Astrocyte of the spinal cord (primary cell): Measurements from ENCODE around the gene KIDINS220.
A peak's percentile ranks its signal among the peaks of the same experiment; 100 is the strongest.

Source experiments
- DNase-seq: peaks from one replicate; pipeline ENCODE4 v3.0.0; 2011; ENCODE audit warnings: low read depth, low spot score
- H3K4me3 ChIP-seq: 2 replicates; pipeline ENCODE4 v1.5.1; 2011; ENCODE audit warnings: low read depth, mild to moderate bottlenecking, low read length, moderate library complexity
- in situ Hi-C: cut with HindIII; loops from 2 replicates; pipeline ENCODE4 v1.10.0; 2017; ENCODE audit warnings: low sequenced_read_pairs
- TF ChIP-seq, protein P1 (sequence below): IDR thresholded peaks from 2 replicates; pipeline ENCODE4 v1.5.1; 2012; ENCODE audit warnings: low read depth, mild to moderate bottlenecking, low read length, inconsistent platforms

The KIDINS220 gene

DNA sequence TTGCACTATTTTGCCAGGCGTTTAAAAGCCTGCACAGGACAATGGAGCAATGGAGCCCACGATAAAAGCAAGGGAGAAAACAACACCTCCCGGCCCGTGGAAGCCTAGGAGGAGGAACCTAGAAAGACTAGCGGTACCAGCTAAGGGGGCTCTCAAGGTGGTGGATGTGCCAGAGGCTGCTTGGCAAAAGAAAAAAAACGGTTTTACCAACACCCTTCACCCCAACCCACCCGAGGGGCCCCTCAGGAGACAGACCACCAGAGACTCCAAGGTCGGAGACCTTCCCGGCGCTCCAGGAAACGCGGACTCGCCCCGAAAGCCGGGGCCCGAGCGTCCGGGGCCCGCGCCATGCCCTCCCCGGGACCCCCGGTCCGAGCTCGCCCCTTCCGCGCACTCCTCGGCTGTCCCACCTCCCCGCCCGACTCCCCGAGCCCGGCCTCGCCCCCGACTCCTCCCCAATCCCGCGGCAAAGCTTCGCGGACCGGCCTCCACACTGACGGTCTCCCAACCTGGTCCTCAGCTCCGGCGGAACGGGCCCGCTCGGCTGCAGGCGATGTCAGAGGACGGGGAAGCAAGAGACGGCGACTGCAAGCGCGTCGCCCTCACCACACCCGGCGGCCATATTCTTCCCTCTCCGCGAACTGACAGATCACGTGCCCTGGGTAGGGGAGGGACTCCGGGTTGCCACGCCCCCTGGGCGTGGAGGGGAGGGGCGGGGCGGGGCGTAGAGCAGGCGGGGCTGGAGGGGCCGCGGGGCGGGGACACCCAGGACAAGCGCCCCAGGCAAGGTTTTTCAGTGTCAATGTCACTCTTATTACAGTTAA lies at the start of gene KIDINS220:
Gene KIDINS220 (minus strand): TSS at position 643 of the 824 bp plus-strand sequence. CDS start 10,520 bp downstream, outside the sequence.
- in situ Hi-C loops: no loop called here
- TF ChIP-seq, protein P1, sequence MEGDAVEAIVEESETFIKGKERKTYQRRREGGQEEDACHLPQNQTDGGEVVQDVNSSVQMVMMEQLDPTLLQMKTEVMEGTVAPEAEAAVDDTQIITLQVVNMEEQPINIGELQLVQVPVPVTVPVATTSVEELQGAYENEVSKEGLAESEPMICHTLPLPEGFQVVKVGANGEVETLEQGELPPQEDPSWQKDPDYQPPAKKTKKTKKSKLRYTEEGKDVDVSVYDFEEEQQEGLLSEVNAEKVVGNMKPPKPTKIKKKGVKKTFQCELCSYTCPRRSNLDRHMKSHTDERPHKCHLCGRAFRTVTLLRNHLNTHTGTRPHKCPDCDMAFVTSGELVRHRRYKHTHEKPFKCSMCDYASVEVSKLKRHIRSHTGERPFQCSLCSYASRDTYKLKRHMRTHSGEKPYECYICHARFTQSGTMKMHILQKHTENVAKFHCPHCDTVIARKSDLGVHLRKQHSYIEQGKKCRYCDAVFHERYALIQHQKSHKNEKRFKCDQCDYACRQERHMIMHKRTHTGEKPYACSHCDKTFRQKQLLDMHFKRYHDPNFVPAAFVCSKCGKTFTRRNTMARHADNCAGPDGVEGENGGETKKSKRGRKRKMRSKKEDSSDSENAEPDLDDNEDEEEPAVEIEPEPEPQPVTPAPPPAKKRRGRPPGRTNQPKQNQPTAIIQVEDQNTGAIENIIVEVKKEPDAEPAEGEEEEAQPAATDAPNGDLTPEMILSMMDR: no peak

DNA sequence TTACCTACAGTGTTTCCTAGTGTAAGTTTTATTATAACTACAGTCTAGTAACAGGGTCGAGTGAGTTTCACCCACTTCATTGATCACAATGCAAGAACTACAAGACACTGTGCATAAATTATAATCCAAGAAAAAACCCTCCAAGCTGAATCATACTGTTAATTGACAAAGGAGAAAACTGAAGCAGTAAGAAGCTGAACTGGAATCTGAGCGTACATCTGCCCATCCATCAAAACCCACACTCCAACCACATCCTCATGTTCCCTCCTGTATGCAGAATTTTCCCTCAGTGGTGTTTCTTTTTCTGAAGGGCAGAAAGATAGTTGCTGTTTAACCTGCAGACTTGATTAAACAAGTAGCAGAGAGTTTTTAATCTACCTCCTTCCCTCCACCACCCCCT lies 49.5 kb upstream of the KIDINS220 start:
- in situ Hi-C loops: no loop called here
- TF ChIP-seq, protein P1: no peak
- no peak overlapping the region for H3K4me3 ChIP-seq
- peak; percentile 27 for DNase-seq

More for the DNA sequence above, at the start of gene KIDINS220:
- H3K4me3 ChIP-seq: peak within 1 kb of the TSS; percentile 85
- DNase-seq: peak; percentile 87

- TF ChIP-seq, protein P1: no peak
- DNase-seq: no peak
- H3K4me3 ChIP-seq: no peak overlapping the region
- in situ Hi-C loops: no loop called here
Observed at GRCh38 chr2:8886202-8886518, 48.7 kb upstream of the KIDINS220 start.

GRCh38 chr2:8885449-8886201 lies 48.2 kb upstream of the KIDINS220 start:
- DNase-seq: no peak
- no peak overlapping the region for H3K4me3 ChIP-seq
- in situ Hi-C loops: no loop called here
- TF ChIP-seq, protein P1: no peak

GRCh38 chr2:8884812-8885211 lies 47.4 kb upstream of the KIDINS220 start:
- no peak overlapping the region for H3K4me3 ChIP-seq
- DNase-seq: no peak
- TF ChIP-seq, protein P1: no peak
- in situ Hi-C loops: no loop called here

DNA sequence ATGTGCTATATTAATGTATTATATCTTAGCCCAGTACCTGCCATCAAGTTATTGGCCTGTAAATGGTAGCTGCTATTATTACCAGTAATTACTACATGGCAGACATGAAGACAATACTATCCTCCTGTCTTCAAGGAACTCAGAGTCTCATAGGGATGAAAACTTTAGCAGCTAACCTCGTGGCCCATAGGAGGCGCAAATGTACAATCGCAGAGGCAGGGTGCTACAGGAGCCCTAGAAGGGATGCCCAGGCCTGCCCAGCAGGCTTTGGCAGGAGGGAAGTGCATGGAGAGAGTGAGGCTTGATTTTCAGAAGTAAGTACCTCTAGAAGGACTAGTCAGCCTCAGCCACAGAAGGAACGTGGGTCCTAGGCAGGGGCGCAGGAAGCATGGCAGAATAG lies 44.7 kb upstream of the KIDINS220 start:
- in situ Hi-C loops: no loop called here
- no peak overlapping the region for H3K4me3 ChIP-seq
- TF ChIP-seq, protein P1: peak; percentile 37
- DNase-seq: peak; percentile 12
